PC-9 (cell line): ENCODE measurements around the gene MAGI2. TPM values are rescaled to one million over a fixed set of nuclear protein-coding genes. Genes with fewer than 3 reads are reported as not detected.

Experiments used
- BruUV-seq: library from RNA; stranded (reverse); fragments of 400-500 nt; replicated peaks from 2 replicates; lab custom pipeline; 2021; lab: Mats Ljungman, UMichigan
- CTCF ChIA-PET: fragments of 300-600 bp; sonication (Branson Sonifier 250); formaldehyde crosslinking; loops from one replicate; lab custom pipeline; 2022; ENCODE audit warnings: antibody characterized with exemption; lab: Charles Lee
- POLR2A ChIA-PET: fragments of 300-600 bp; sonication (Branson Sonifier 250); formaldehyde crosslinking; loops from one replicate; lab custom pipeline; 2022; ENCODE audit warnings: antibody characterized with exemption; ENCODE audit not compliant: unreplicated experiment; lab: Charles Lee
- DNase-seq, 2 experiments: peaks; one replicate each; pipeline versions ENCODE4 v3.0.0 to v3.0.0-alpha.2; 2015 to 2022; ENCODE audit warnings: mixed read lengths in 1 of 2
- H2AFZ ChIP-seq: fragments of 200-600 bp; sonication (generic); 2 replicates; pipeline ENCODE4 v1.8.1; 2017; ENCODE audit warnings: antibody characterized with exemption
- H3F3A ChIP-seq: fragments of 200-600 bp; sonication (generic); 2 replicates; pipeline ENCODE4 v1.8.1; 2017; ENCODE audit warnings: antibody characterized with exemption, mild to moderate bottlenecking, low read depth; ENCODE audit not compliant: insufficient read depth
- H3K27ac ChIP-seq: fragments of 200-600 bp; sonication (generic); 2 replicates; pipeline ENCODE4 v1.6.1; 2016; ENCODE audit warnings: mixed run types
- H3K27me3 ChIP-seq: fragments of 200-600 bp; sonication (generic); 2 replicates; pipeline ENCODE4 v1.6.1; 2016; ENCODE audit warnings: low read depth, mixed run types; ENCODE audit not compliant: insufficient read depth
- H3K36me3 ChIP-seq: fragments of 200-600 bp; sonication (generic); 2 replicates; pipeline ENCODE4 v1.6.1; 2016; ENCODE audit warnings: low read depth, mixed run types
- H3K4me1 ChIP-seq: fragments of 200-600 bp; sonication (generic); replicated peaks from 2 replicates; pipeline ENCODE4 v1.6.1; 2016; ENCODE audit warnings: mixed run types; ENCODE audit not compliant: insufficient read depth
- H3K4me2 ChIP-seq: fragments of 200-600 bp; sonication (generic); 2 replicates; pipeline ENCODE4 v1.6.1; 2017; ENCODE audit warnings: mixed run types
- H3K4me3 ChIP-seq: fragments of 200-600 bp; sonication (generic); 2 replicates; pipeline ENCODE4 v1.6.1; 2016; ENCODE audit warnings: mixed run types
- H3K79me2 ChIP-seq: fragments of 200-600 bp; sonication (generic); 2 replicates; pipeline ENCODE4 v1.6.1; 2017; ENCODE audit warnings: low read depth, mixed run types
- H3K9me2 ChIP-seq: fragments of 200-600 bp; sonication (generic); 2 replicates; pipeline ENCODE4 v1.8.1; 2017; ENCODE audit warnings: mild to moderate bottlenecking; ENCODE audit not compliant: insufficient read depth
- H3K9me3 ChIP-seq: fragments of 200-600 bp; sonication (generic); 2 replicates; pipeline ENCODE4 v1.8.1; 2016; ENCODE audit warnings: low read depth; ENCODE audit not compliant: insufficient read depth
- H4K20me1 ChIP-seq: fragments of 200-600 bp; sonication (generic); 2 replicates; pipeline ENCODE4 v1.8.1; 2017; ENCODE audit not compliant: insufficient read depth
- EZH2 ChIP-seq: fragments of 200-600 bp; sonication (generic); IDR thresholded peaks from 2 replicates; pipeline ENCODE4 v1.8.0; 2017; ENCODE audit warnings: antibody characterized with exemption, low read depth
- intact Hi-C: fragments of 100-400 bp; cut with micrococcal nuclease; formaldehyde crosslinking; loops from one replicate; pipeline ENCODE4 v1.10.0; 2022; ENCODE audit not compliant: unreplicated experiment
- total RNA-seq: library from RNA; stranded (reverse); gene quantifications from 2 replicates; pipeline ENCODE4 v1.2.3, GENCODE V29; 2021
- TF ChIP-seq, protein P1 (sequence below): fragments of 200-600 bp; sonication (generic); conservative IDR thresholded peaks from 2 replicates; pipeline ENCODE4 v1.6.1; 2017; ENCODE audit warnings: mixed run types, antibody characterized with exemption, mild to moderate bottlenecking, moderate library complexity

The MAGI2 gene
- total RNA-seq, 1 experiment from 2014 or later, result 0.92 TPM

DNA sequence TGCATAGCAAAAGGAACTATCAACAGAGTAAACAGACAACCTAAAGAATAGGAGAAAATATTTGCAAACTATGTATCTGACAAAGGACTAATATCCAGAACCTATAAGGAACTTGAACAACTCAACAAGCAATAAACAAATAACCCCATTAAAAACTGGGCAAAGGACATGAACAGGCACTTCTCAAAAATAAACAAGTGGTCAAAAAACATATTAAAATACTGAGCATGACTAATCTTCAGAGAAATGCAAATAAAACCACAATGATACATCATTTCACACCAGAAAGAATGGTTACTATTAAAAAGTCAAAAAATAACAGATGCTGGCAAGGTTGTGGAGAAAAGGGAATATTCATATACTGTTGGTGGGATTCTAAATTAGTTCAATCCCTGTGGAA is 17.1 kb downstream of the MAGI2 start:
- TF ChIP-seq, protein P1, sequence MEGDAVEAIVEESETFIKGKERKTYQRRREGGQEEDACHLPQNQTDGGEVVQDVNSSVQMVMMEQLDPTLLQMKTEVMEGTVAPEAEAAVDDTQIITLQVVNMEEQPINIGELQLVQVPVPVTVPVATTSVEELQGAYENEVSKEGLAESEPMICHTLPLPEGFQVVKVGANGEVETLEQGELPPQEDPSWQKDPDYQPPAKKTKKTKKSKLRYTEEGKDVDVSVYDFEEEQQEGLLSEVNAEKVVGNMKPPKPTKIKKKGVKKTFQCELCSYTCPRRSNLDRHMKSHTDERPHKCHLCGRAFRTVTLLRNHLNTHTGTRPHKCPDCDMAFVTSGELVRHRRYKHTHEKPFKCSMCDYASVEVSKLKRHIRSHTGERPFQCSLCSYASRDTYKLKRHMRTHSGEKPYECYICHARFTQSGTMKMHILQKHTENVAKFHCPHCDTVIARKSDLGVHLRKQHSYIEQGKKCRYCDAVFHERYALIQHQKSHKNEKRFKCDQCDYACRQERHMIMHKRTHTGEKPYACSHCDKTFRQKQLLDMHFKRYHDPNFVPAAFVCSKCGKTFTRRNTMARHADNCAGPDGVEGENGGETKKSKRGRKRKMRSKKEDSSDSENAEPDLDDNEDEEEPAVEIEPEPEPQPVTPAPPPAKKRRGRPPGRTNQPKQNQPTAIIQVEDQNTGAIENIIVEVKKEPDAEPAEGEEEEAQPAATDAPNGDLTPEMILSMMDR, result no peak
- TF ChIP-seq EZH2, result no peak
- Histone ChIP-seq H3K27me3 (no peaks in the 10 kb centered on the region), H3K4me2 (no peak overlapping the region), H3K79me2 (no peaks in the 10 kb centered on the region), H3K4me1 (no peaks in the 10 kb centered on the region), H4K20me1 (no peaks in the 10 kb centered on the region), H3K27ac (no peak overlapping the region), H2AFZ (no peak overlapping the region), H3K9me2 (no peaks in the 10 kb centered on the region), H3K4me3 (no peak overlapping the region), H3K9me3 (no peaks in the 10 kb centered on the region; the same call in 1 of the 2 replicates), H3K36me3 (no peaks in the 10 kb centered on the region), H3F3A (no peaks in the 10 kb centered on the region)
- BruUV-seq, result no TSS peak
- intact Hi-C loops, result no loop called here
- DNase-seq, result no peak
- POLR2A ChIA-PET, result no interaction called here
- CTCF ChIA-PET, result no interaction called here

DNA sequence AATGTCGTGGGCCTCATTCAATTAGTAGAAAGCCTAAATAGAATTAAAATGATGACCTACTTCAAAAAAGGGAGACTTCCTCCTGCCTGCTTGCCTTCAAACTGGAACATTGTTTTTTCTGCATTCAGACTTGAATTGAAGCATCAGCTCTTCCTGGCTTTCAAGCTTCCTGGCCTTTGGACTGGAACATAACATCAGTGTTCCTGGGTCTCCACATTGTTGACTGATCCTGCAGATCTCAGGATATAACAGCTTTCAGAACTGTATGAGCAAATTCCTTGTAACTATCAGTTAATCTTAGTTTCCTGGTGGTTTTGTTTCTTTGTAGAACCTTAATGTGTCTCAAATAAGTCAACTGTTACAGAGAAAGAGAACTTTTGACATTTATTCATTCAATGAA is 18.6 kb downstream of the MAGI2 start:
- no peaks in the 10 kb centered on the region for H3K27me3 ChIP-seq
- ChIA-PET CTCF (no interaction called here), POLR2A (no interaction called here)
- no peaks in the 10 kb centered on the region for H4K20me1 ChIP-seq
- no peak overlapping the region for H3K4me2 ChIP-seq
- intact Hi-C loops, result no loop called here
- no peak for DNase-seq
- no peaks in the 10 kb centered on the region for H3K4me1 ChIP-seq
- H3F3A ChIP-seq, result no peaks in the 10 kb centered on the region
- H3K9me2 ChIP-seq, result no peaks in the 10 kb centered on the region
- H3K27ac ChIP-seq, result no peak overlapping the region
- no peaks in the 10 kb centered on the region; the same call in 1 of the 2 replicates for H3K9me3 ChIP-seq
- TF ChIP-seq, protein P1, result no peak
- TF ChIP-seq EZH2, result no peak
- H3K79me2 ChIP-seq, result no peaks in the 10 kb centered on the region
- H3K4me3 ChIP-seq, result no peak overlapping the region
- no peaks in the 10 kb centered on the region for H3K36me3 ChIP-seq
- no peak overlapping the region for H2AFZ ChIP-seq
- BruUV-seq, result no TSS peak

DNA sequence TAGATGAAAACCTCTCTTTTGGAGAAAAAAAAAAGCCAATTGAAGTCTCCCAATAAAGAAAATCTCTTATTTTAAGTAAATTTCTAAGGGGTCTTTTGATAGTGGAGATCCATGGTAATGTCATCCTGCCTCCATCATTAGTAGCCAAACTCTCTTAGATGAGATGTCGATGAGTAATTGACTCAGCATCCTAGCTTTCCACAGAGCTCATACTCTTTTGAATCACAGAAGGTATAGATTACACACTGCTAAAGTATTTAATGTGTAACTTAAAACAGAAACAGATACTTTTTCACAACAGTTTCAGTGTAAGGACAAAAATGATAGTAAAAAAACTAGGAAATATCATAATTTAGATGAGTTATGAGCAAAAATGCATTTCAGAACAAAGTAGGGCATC is 19.4 kb downstream of the MAGI2 start:
- POLR2A ChIA-PET, result no interaction called here
- Histone ChIP-seq H3K27ac (no peak overlapping the region), H3K36me3 (no peaks in the 10 kb centered on the region), H4K20me1 (no peaks in the 10 kb centered on the region), H3K79me2 (no peaks in the 10 kb centered on the region), H3K9me3 (no peaks in the 10 kb centered on the region; the same call in 1 of the 2 replicates), H2AFZ (no peak overlapping the region), H3K9me2 (no peaks in the 10 kb centered on the region), H3K27me3 (no peaks in the 10 kb centered on the region), H3K4me2 (no peak overlapping the region), H3K4me3 (no peak overlapping the region), H3K4me1 (no peaks in the 10 kb centered on the region), H3F3A (no peaks in the 10 kb centered on the region)
- DNase-seq, result no peak
- BruUV-seq, result no TSS peak
- CTCF ChIA-PET, result no interaction called here
- TF ChIP-seq EZH2, result no peak
- TF ChIP-seq, protein P1, result no peak
- intact Hi-C loops, result no loop called here
